HG03571 (cell line): ENCODE measurements around the gene RBM4B.
"Not testable (repeated sequence)": the region's sequence is repeated elsewhere in the genome, so short reads cannot be mapped to it uniquely, and the experiment has no call there.

Source experiments
- ATAC-seq: cut with Tn5 transposase; IDR thresholded peaks from one replicate; pipeline ENCODE4 v1.9.1; 2021; ENCODE audit not compliant: unreplicated experiment

RBM4B gene, protein sequence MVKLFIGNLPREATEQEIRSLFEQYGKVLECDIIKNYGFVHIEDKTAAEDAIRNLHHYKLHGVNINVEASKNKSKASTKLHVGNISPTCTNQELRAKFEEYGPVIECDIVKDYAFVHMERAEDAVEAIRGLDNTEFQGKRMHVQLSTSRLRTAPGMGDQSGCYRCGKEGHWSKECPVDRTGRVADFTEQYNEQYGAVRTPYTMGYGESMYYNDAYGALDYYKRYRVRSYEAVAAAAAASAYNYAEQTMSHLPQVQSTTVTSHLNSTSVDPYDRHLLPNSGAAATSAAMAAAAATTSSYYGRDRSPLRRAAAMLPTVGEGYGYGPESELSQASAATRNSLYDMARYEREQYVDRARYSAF

GRCh38 chr11:66677599-66678375 is at the start of gene RBM4B:
Gene RBM4B (minus strand): TSS chr11:66677887. CDS start chr11:66677079, 808 bp downstream.
- peak; percentile 87 for ATAC-seq

DNA sequence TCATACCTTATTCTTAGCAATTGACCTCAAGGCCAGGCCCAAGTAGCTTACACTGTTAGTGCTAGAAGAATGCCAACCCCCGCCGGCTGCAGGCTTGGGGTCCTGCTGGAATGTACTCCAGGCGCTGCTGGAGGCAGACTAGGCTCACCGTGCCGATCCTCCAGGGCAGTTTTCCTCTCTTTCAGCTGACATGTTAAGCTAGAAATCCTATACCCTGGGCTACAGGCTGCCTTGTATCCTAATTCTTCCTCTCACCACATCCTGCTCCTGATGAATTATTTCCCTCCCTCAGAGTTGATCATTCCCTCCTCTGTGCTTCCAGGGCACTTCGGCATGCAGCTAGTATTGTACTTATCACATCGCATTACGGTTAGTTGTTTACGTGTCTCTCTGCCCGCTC is 48.0 kb upstream of the RBM4B start:
- ATAC-seq, result no peak

GRCh38 chr11:66725114-66725513 is 47.4 kb upstream of the RBM4B start:
- ATAC-seq, result no peak

GRCh38 chr11:66724167-66724566 is 46.5 kb upstream of the RBM4B start:
- ATAC-seq, result not testable (repeated sequence)

- no peak for ATAC-seq
Measured at GRCh38 chr11:66723693-66724092, 46.0 kb upstream of the RBM4B start.

DNA sequence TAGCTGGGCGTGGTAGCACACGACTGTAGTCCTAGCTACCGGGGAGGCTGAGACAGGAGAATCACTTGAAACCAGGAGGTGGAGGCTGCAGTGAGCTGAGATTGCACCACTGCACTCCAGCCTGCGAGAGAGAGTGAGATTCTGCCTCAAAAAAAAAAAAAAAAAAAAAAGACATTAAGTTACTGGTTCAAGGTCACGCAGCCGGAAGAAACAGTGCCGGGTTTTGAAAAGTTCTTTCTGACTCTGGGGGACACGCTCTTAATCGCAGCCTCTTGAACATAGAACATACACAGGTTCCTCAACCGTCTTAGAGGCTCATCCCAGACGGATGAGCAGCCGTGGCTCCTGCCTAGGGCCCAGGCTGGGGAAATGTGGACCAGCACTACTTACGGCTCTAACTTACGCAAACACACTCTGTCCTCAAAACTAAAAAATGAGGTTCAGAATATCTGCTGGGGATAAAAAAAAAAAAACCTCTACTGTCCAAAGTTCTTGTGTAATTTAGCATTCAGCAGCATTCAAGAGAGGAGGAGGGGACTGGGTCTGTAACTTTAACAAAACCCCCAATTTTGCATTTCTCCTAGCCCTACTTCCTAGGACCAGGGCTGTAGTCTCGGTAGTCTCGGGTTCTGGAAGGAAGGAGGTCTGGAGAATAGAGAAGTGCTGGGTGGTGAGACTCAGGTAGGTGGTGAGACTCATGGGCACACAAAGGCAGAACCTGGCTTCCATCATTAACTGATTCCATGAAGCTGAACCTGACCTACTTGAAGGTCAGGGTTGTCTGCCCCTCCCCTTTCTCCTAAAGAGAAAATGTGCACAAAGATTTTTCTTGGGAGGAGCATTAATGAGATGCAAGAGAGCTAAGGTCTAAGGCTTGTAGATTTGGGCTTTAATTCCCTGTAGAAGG is 45.3 kb upstream of the RBM4B start:
- no peak for ATAC-seq

DNA sequence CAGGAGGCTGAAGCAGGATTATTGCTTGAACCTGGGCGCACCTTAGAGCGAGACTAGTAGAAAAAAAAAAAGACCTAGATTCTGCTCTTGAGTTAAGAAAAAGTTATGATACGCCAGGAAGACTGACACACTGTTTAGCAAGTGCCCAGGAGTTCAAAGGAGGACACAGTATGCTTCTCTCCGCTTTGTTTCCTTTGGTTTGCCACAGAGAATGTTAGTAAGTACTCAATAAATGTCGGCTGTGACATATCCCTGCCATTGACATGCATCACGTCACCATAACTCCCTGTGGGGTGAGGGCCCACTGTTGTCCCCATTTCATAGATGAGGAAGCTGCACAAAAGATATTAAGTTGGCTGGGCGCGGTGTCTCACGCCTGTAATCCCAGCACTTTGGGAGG is 44.3 kb upstream of the RBM4B start:
- no peak for ATAC-seq

GRCh38 chr11:66720899-66721470 is 43.3 kb upstream of the RBM4B start:
- no peak for ATAC-seq

GRCh38 chr11:66720223-66720898 is 42.7 kb upstream of the RBM4B start:
- ATAC-seq, result no peak

DNA sequence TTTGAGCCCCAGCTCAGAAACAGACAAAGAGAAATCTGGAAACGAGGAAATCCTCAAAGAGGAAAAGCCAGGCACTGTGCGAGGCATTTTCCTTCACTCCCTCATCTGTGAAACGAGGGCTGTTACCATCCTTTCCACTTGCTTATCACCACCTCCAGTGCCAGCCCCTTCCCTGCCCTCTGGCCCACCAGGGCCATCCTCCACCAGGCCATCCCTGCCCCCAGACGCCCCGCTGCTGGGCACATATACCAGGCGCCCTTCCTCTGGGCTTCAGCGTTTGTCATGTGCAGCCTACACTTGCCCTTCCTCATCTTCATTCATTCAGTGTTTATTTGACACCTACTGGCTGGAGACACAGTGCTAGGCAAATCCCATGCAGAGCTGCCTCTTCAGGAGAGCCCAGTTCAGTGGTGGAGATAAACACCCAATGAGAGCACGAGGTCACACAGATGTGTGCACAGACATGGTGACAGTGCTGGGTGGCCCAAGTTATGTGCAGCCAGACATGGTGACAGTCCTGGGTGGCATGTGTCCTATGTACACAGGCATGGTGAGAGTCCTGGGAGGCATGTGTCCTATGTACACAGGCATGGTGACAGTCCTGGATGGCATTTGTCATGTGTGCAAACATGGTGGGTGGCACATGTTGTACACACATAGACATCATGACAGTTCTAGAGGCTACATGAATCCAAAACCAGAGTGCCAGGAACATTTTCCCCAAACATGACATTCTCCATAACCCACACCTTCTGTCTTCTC is 41.6 kb upstream of the RBM4B start:
- no peak for ATAC-seq

- no peak for ATAC-seq
Measured at GRCh38 chr11:66718320-66718971, 40.8 kb upstream of the RBM4B start.

DNA sequence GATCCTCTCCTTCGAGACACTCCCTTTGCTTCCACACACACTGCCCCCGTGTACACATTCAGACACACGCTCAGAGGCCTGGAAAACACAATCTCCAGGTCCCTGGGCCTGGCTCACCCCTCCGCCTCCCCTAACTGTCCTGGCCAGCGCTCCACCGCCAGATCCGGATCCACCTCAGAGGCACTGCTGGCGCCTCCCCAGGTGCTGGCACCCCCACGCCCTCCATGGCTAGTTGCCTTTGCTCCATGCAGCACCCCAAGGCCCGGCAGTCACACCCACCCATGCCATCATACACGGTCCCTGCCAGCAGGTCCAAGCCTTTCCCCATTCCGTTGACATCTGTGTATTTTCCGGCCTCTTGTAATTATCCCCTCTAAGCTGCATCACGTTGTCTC is 40.2 kb upstream of the RBM4B start:
- ATAC-seq, result no peak

DNA sequence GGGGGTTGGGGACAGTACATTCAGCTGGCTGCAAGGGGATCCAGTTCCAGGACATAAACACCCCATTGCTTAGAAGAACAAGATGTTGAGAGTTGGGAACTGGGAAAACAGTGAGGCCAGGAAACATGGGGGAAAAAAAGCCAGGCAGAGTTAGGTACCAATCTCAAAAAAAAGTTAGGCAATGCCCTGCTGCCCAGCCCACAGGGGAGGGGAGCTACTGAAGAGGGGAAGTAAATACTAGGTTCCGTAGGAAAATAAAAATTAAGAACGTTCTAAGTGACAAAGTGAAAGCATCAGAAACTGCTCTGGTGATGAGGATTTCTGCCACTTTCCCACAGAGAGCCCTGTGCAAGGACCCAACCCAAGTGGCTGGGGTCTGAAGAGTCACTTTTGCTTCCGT is 39.3 kb upstream of the RBM4B start:
- no peak for ATAC-seq

GRCh38 chr11:66715346-66716085 is 37.8 kb upstream of the RBM4B start:
- ATAC-seq, result no peak

GRCh38 chr11:66713746-66714480 is 36.2 kb upstream of the RBM4B start:
- ATAC-seq, result no peak

DNA sequence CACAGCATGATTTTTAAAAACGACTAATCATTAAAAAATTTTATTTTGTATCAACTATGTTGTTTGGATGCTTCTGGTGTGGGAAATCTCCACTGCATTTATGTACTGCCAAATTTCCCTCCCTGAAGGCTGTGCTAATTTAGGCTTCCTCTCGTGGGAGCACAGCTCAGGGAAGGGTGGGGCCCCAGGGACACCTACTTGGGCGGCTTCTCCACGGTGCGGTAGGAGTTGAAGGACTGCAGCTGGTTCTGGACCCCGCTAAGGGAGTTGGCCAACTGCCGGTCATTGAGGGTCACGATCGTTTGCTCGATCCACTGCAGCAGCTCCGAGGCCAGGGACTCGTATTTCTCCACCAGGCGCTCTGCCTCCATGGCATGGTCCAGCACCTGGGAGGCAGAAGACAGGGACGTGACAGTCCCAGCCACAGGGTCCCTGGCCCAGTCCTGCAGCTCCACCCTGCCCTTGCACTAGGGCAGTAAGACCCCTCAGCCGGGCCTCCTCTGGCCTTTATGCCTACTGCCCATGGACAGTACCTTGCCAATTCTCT is 32.8 kb upstream of the RBM4B start:
- ATAC-seq, result no peak

- ATAC-seq, result no peak
Measured at GRCh38 chr11:66708701-66709100, 31.0 kb upstream of the RBM4B start.

DNA sequence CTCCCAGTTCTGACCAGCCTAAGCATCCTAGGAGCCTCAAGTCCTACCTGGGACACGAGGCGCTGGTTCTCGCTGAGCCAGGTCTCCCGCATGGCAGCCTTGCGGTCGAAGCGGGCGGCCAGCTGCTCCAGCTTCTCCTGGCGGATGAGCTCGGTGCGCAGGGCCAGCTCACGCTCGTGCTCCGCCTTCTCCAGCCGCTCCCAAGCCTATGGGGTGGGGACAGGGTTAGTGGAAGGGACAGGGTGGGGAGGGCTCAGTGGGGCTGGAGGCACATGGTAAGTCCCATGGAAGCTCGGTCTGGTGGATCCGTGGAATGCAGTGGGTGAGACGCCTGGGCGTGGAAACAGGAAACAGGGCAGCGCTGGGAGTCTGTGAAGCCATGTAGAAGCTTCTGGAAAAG is 30.4 kb upstream of the RBM4B start:
- no peak for ATAC-seq
